Esophagus muscularis mucosa (tissue), 4 donors: ENCODE results near the gene TXLNA.

Source experiments
- CTCF ChIP-seq, 3 experiments: fragments of 200-600 bp in 2 of 3; fragments of 450-650 bp in 1 of 3; sonication (generic) in 2 of 3; IDR thresholded peaks; one replicate each; pipeline ENCODE4 v1.5.1; 2017 to 2019; ENCODE audit warnings: antibody characterized with exemption in 3 of 3, mild to moderate bottlenecking in 2 of 3, moderate library complexity in 1 of 3
- EP300 ChIP-seq: sonication (generic); formaldehyde crosslinking; IDR thresholded peaks from one replicate; pipeline ENCODE4 v1.6.1; 2017; ENCODE audit warnings: antibody characterized with exemption
- POLR2AphosphoS5 ChIP-seq, 2 donors: sonication (generic); formaldehyde crosslinking; IDR thresholded peaks; one replicate each; pipeline ENCODE4 v1.6.1; 2017; ENCODE audit warnings: antibody characterized with exemption in 2 of 2

GRCh38 chr1:32163405-32163804, 16.1 kb upstream of the TXLNA start:
- TF ChIP-seq CTCF (IDR thresholded peaks at IDR 0.05): no peak
- no peak for TF ChIP-seq EP300
- no peak for TF ChIP-seq POLR2AphosphoS5 (IDR thresholded peaks at IDR 0.05)
